ENCODE data around the gene PEX13. TPM values are rescaled to one million over a fixed set of nuclear protein-coding genes. Genes with fewer than 3 reads are reported as not detected.

Gene PEX13
- total and polyA plus RNA-seq, 4 donors = 10.6 to 42.8 (median 21.5) TPM

DNA sequence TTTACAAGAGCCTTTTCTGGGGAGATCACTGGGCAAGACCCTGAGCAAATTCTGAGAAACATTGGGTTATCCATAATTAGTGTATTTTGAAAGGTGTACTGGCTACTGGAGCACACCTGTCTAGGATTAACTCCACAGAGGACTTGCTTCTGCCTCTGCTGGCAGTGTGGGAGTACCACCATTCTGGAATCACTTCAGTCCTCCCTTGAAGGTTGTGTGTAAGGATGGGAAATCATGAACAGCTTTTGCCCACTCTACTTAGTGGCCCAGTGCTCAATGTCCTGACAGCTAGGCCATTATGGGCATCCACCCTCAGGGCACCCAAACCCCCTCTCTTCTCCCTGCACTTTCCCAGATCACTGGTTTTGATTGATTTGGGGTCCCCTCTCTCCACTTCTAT lies 40.0 kb downstream of the PEX13 start:
- no peak for DNase-seq (ENCODE audit: low spot score)
- Histone ChIP-seq H3K27ac (ENCODE audit: low read depth in 1 of 2, low read length in 2 of 2) (no peak overlapping the region), H3K36me3 (ENCODE audit: control insufficient read depth in 4 of 4, insufficient read depth in 3 of 4, low read depth in 1 of 4, low read length in 3 of 4) (peaks cover 0 to 10% (median 5%) of the 10 kb centered on the region in 4 donors), H3K9ac (ENCODE audit: low read depth in 1 of 2, low read length in 2 of 2) (no peak overlapping the region), H3K9me3 (ENCODE audit: control insufficient read depth in 4 of 4, low read length in 3 of 4) (no peaks in the 10 kb centered on the region), H3K4me1 (ENCODE audit: control insufficient read depth in 4 of 4, insufficient read depth in 4 of 4, low read length in 3 of 4) (no peaks in the 10 kb centered on the region), H3K4me3 (ENCODE audit: low read depth in 1 of 3, low read length in 3 of 3) (no peak overlapping the region), H3K27me3 (ENCODE audit: control insufficient read depth in 4 of 4, insufficient read depth in 4 of 4, low read length in 3 of 4) (no peaks in the 10 kb centered on the region)
- no peak for TF ChIP-seq GABPA (IDR thresholded peaks at IDR 0.05 in 1 of 2, conservative IDR thresholded peaks at IDR 0.05 in 1 of 2)
- no peak for TF ChIP-seq HNF4G (IDR thresholded peaks at IDR 0.05)
- no peak for TF ChIP-seq ATF3 (IDR thresholded peaks at IDR 0.05)
- TF ChIP-seq FOXA2 (IDR thresholded peaks at IDR 0.05) = no peak
- TF ChIP-seq FOXA1 (IDR thresholded peaks at IDR 0.05) = no peak
- no peak for TF ChIP-seq YY1 (IDR thresholded peaks at IDR 0.05)
- TF ChIP-seq MAX (IDR thresholded peaks at IDR 0.05) = no peak
- TF ChIP-seq RXRA (IDR thresholded peaks at IDR 0.05) = no peak
- no peak for TF ChIP-seq HNF4A (conservative IDR thresholded peaks at IDR 0.05)
- TF ChIP-seq RAD21 (IDR thresholded peaks at IDR 0.05) = no peak
- no peak for TF ChIP-seq SP1 (IDR thresholded peaks at IDR 0.05)
- TF ChIP-seq CTCF (IDR thresholded peaks at IDR 0.05; ENCODE audit: low read depth, low read length, missing input control) = no peak
- TF ChIP-seq TAF1 (conservative IDR thresholded peaks at IDR 0.05) = no peak
- no peak for TF ChIP-seq JUND (IDR thresholded peaks at IDR 0.05)
- TF ChIP-seq EGR1 (IDR thresholded peaks at IDR 0.05; ENCODE audit: low read depth in 2 of 2) = no peak
- no peak for TF ChIP-seq NR2F2 (IDR thresholded peaks at IDR 0.05)
- TF ChIP-seq, protein P1, sequence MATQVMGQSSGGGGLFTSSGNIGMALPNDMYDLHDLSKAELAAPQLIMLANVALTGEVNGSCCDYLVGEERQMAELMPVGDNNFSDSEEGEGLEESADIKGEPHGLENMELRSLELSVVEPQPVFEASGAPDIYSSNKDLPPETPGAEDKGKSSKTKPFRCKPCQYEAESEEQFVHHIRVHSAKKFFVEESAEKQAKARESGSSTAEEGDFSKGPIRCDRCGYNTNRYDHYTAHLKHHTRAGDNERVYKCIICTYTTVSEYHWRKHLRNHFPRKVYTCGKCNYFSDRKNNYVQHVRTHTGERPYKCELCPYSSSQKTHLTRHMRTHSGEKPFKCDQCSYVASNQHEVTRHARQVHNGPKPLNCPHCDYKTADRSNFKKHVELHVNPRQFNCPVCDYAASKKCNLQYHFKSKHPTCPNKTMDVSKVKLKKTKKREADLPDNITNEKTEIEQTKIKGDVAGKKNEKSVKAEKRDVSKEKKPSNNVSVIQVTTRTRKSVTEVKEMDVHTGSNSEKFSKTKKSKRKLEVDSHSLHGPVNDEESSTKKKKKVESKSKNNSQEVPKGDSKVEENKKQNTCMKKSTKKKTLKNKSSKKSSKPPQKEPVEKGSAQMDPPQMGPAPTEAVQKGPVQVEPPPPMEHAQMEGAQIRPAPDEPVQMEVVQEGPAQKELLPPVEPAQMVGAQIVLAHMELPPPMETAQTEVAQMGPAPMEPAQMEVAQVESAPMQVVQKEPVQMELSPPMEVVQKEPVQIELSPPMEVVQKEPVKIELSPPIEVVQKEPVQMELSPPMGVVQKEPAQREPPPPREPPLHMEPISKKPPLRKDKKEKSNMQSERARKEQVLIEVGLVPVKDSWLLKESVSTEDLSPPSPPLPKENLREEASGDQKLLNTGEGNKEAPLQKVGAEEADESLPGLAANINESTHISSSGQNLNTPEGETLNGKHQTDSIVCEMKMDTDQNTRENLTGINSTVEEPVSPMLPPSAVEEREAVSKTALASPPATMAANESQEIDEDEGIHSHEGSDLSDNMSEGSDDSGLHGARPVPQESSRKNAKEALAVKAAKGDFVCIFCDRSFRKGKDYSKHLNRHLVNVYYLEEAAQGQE (IDR thresholded peaks at IDR 0.05) = no peak
- TF ChIP-seq, protein P2, sequence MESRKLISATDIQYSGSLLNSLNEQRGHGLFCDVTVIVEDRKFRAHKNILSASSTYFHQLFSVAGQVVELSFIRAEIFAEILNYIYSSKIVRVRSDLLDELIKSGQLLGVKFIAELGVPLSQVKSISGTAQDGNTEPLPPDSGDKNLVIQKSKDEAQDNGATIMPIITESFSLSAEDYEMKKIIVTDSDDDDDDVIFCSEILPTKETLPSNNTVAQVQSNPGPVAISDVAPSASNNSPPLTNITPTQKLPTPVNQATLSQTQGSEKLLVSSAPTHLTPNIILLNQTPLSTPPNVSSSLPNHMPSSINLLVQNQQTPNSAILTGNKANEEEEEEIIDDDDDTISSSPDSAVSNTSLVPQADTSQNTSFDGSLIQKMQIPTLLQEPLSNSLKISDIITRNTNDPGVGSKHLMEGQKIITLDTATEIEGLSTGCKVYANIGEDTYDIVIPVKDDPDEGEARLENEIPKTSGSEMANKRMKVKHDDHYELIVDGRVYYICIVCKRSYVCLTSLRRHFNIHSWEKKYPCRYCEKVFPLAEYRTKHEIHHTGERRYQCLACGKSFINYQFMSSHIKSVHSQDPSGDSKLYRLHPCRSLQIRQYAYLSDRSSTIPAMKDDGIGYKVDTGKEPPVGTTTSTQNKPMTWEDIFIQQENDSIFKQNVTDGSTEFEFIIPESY (IDR thresholded peaks at IDR 0.05) = no peak
